ENCODE measurements around the gene RASSF3.

DNA sequence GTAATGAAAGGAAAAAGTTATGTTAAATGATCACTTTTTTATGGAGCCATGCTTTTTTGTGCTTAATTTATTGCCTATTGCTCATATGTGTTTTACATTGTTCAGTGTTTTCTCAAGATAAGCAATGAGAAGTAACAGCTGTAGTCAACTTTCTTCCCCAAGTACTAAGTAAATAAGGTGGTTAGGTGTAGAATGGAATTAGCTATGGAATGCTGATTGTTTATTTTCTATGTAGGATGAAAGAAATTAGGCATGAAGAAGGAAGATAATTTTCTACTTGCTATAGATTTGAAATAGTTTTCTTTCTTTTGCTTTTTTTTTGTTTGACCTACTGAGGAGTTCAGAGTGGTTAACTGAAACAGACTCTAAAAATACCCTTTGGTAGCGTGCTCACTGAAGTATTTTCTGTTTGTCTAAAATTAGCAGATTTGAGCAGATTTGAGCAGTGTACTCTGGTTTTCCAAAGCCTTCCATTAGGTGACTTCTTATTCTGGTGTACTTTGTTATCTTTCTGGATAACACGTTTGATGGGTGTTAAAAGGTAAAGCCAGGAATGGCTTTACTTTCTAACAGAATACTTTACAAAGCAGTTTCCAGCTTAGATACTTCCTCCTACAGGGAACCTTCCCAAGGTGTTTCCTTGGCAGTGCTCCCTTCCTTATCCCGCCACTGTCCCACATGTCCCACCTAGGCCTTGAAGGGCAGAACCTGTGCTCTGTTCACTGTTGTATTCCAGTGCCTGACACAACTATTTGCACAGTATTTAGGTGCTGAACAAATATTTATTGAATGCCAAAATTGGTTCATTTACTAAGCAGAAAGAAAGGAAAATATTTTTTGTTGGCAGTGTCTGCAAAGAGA is 56.0 kb downstream of the RASSF3 start:
- TF ChIP-seq POLR2A (IDR thresholded peaks at IDR 0.05; ENCODE audit: low read depth, low read length) (no peak), SPI1 (IDR thresholded peaks at IDR 0.05; ENCODE audit: low read depth, low read length) (no peak), POLR2AphosphoS5 (IDR thresholded peaks at IDR 0.05; ENCODE audit: low read depth, low read length) (no peak), TAF1 (IDR thresholded peaks at IDR 0.05; ENCODE audit: low read depth, low read length) (no peak), POU2F2 (IDR thresholded peaks at IDR 0.05; ENCODE audit: low read depth, low read length) (no peak)

All from GM12891 (cell line).